ENCODE data around the gene SGIP1.
"Not testable (repeated sequence)": the region's sequence is repeated elsewhere in the genome, so short reads cannot be mapped to it uniquely, and the experiment has no call there.

The SGIP1 gene

GRCh38 chr1:66556161-66556611 is 22.2 kb downstream of the SGIP1 start:
- no peak for DNase-seq (ENCODE audit: low read depth in 2 of 2)

- DNase-seq (ENCODE audit: low read depth in 2 of 2) = no peak
Observed at GRCh38 chr1:66557157-66557556, 23.2 kb downstream of the SGIP1 start.

GRCh38 chr1:66559517-66559916 is 25.6 kb downstream of the SGIP1 start:
- DNase-seq (ENCODE audit: low read depth in 2 of 2) = no peak

GRCh38 chr1:66562561-66562960 is 28.6 kb downstream of the SGIP1 start:
- DNase-seq (ENCODE audit: low read depth in 2 of 2) = no peak

GRCh38 chr1:66563094-66563800 is 29.3 kb downstream of the SGIP1 start:
- DNase-seq (ENCODE audit: low read depth in 2 of 2) = no peak

GRCh38 chr1:66563941-66564630 is 30.1 kb downstream of the SGIP1 start:
- no peak for DNase-seq (ENCODE audit: low read depth in 2 of 2)

- DNase-seq (ENCODE audit: low read depth in 2 of 2) = no peak
Observed at GRCh38 chr1:66570196-66570595, 36.2 kb downstream of the SGIP1 start.

GRCh38 chr1:66571789-66572188 is 37.8 kb downstream of the SGIP1 start:
- no peak for DNase-seq (ENCODE audit: low read depth in 2 of 2)

GRCh38 chr1:66575739-66576138 is 41.8 kb downstream of the SGIP1 start:
- DNase-seq (ENCODE audit: low read depth in 2 of 2) = no peak

- no peak for DNase-seq (ENCODE audit: low read depth in 2 of 2)
Observed at GRCh38 chr1:66576645-66577044, 42.7 kb downstream of the SGIP1 start.

GRCh38 chr1:66578841-66579240 is 44.9 kb downstream of the SGIP1 start:
- no peak for DNase-seq (ENCODE audit: low read depth in 2 of 2)

- no peak for DNase-seq (ENCODE audit: low read depth in 2 of 2)
Observed at GRCh38 chr1:66580081-66580480, 46.1 kb downstream of the SGIP1 start.

GRCh38 chr1:66583021-66583420 is 49.1 kb downstream of the SGIP1 start:
- no peak for DNase-seq (ENCODE audit: low read depth in 2 of 2)

GRCh38 chr1:66585002-66585401 is 51.0 kb downstream of the SGIP1 start:
- DNase-seq (ENCODE audit: low read depth in 2 of 2) = no peak

GRCh38 chr1:66589326-66589725 is 55.4 kb downstream of the SGIP1 start:
- no peak for DNase-seq (ENCODE audit: low read depth in 2 of 2)

GRCh38 chr1:66592106-66592507 is 58.2 kb downstream of the SGIP1 start:
- not testable (repeated sequence) for DNase-seq (ENCODE audit: low read depth in 2 of 2)

GRCh38 chr1:66596191-66596590 is 62.2 kb downstream of the SGIP1 start:
- no peak for DNase-seq (ENCODE audit: low read depth in 2 of 2)

GRCh38 chr1:66597500-66597899 is 63.5 kb downstream of the SGIP1 start:
- no peak for DNase-seq (ENCODE audit: low read depth in 2 of 2)

GRCh38 chr1:66598670-66599069 is 64.7 kb downstream of the SGIP1 start:
- DNase-seq (ENCODE audit: low read depth in 2 of 2) = no peak

GRCh38 chr1:66599346-66599745 is 65.4 kb downstream of the SGIP1 start:
- no peak for DNase-seq (ENCODE audit: low read depth in 2 of 2)

GRCh38 chr1:66599899-66600737 is 66.2 kb downstream of the SGIP1 start:
- DNase-seq (ENCODE audit: low read depth in 2 of 2) = no peak

- DNase-seq (ENCODE audit: low read depth in 2 of 2) = no peak
Observed at GRCh38 chr1:66605419-66605997, 71.6 kb downstream of the SGIP1 start.
